Central memory CD8-positive, alpha-beta T cell (primary cell): ENCODE results near the gene CNGB1.

Source experiments
- ATAC-seq: fragments of 150-1000 bp; cut with Tn5 transposase; replicated peaks from 2 replicates; pipeline ENCODE4 v1.10.0; 2022; ENCODE audit warnings: mild to moderate bottlenecking, moderate FRiP score, moderate number of reproducible peaks; ENCODE audit not compliant: poor library complexity, severe bottlenecking; ENCODE audit errors: extremely low read depth
- DNase-seq, 2 donors: peaks; one replicate each; pipeline ENCODE4 v3.0.0; 2021; ENCODE audit warnings: low spot score in 2 of 2
- H3K27ac Mint-ChIP-seq: one replicate; pipeline ENCODE4 v1.8.0; 2022; ENCODE audit warnings: low read depth, mild to moderate bottlenecking, moderate library complexity, mixed read lengths
- H3K27me3 Mint-ChIP-seq: one replicate; pipeline ENCODE4 v1.8.0; 2022; ENCODE audit warnings: mixed read lengths
- H3K36me3 Mint-ChIP-seq: one replicate; pipeline ENCODE4 v1.8.0; 2022; ENCODE audit warnings: mild to moderate bottlenecking, moderate library complexity, mixed read lengths; ENCODE audit not compliant: insufficient read depth
- H3K4me1 Mint-ChIP-seq: one replicate; pipeline ENCODE4 v1.8.0; 2022; ENCODE audit warnings: mixed read lengths
- H3K4me3 Mint-ChIP-seq: one replicate; pipeline ENCODE4 v1.8.0; 2022; ENCODE audit warnings: mild to moderate bottlenecking, moderate library complexity, mixed read lengths
- H3K9me3 Mint-ChIP-seq: one replicate; pipeline ENCODE4 v1.8.0; 2022; ENCODE audit warnings: mixed read lengths

Gene CNGB1

DNA sequence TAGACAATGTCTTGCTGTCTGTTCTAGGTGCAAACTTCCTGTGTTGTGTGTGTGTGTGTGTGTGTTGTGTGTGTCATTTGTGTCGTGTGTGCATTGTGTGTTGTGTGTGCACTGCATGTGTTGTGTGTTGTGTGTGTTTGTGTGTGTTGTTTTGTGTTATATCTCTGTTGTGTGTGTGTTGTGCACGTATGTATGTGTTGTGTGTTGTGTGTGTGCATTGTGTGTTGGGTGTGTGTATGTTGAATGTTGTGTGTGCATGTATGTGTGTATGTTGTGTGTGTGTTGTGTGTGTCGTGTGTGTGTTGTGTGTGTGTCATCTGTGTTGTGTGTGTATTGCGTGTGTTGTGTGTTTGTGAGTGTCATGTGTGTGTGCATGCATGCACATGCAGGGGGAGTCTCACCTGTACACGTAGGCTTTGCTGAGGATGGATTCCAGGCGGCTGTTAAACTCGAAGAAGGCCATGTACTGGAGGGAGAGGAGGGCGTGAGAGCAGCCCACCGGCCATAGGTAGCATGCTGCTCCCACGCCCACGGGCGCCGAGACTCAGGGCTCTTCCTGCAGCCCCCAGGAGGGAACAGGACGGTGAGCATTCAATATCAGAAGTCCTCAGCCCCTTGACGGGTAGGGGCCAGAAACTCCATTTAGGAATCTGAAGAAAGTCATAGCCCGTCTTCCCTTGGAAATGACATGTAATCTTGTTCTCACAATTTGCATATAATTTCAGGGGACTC is 58.2 kb downstream of the CNGB1 start:
- DNase-seq = no peak
- ATAC-seq = no peak
- H3K36me3 Mint-ChIP-seq = no peaks in the 10 kb centered on the region
- no peaks in the 10 kb centered on the region for H3K4me1 Mint-ChIP-seq
- no peaks in the 10 kb centered on the region for H3K9me3 Mint-ChIP-seq
- no peaks in the 10 kb centered on the region for H3K27me3 Mint-ChIP-seq
- H3K27ac Mint-ChIP-seq = no peak overlapping the region
- H3K4me3 Mint-ChIP-seq = no peak overlapping the region

DNA sequence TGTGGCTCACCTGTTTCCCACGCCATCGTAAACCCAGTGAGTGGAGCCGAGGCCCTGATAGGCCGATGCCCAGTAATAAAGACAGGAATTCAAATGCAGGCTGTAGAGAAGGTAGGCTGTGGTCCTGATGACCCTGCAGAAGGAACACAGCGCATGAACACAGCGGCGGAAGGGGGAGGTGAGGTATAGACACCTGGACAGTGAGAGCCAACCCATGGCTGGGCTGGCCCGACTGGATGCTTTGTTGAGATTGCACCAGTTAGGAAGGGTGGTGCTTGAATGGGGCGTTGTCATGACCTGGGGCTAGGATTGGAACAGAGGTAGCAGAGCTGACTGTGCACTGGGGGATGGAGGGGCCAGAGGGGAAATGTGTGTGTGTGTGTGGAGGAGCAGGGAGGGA is 59.2 kb downstream of the CNGB1 start:
- no peaks in the 10 kb centered on the region for H3K36me3 Mint-ChIP-seq
- no peak for ATAC-seq
- no peak overlapping the region for H3K27ac Mint-ChIP-seq
- H3K4me3 Mint-ChIP-seq = no peak overlapping the region
- no peak for DNase-seq
- H3K4me1 Mint-ChIP-seq = no peaks in the 10 kb centered on the region
- no peaks in the 10 kb centered on the region for H3K27me3 Mint-ChIP-seq
- no peaks in the 10 kb centered on the region for H3K9me3 Mint-ChIP-seq

DNA sequence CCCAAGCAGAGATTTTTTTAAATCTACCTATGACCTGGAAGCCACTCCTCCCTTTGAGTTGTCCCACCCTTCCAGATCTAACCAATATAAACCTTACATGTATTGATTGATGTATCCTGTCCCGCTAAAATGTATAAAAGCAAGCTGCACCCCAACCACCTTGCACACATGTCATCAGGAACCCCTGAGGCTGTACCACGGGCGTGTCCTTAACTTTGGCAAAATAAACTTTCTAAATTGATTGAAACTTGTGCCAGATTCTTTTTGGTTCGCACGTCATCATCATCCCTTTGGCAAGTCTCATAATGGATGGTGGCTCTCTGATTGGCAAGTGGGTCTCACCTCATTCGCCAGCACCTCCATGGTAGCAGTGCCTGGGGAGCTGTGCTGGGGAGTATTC is 60.2 kb downstream of the CNGB1 start:
- H3K4me1 Mint-ChIP-seq = no peaks in the 10 kb centered on the region
- peaks cover 8% of the 10 kb centered on the region for H3K27me3 Mint-ChIP-seq
- no peak overlapping the region for H3K27ac Mint-ChIP-seq
- DNase-seq (no peak), ATAC-seq (no peak)
- no peaks in the 10 kb centered on the region for H3K36me3 Mint-ChIP-seq
- H3K9me3 Mint-ChIP-seq = no peaks in the 10 kb centered on the region
- no peak overlapping the region for H3K4me3 Mint-ChIP-seq

DNA sequence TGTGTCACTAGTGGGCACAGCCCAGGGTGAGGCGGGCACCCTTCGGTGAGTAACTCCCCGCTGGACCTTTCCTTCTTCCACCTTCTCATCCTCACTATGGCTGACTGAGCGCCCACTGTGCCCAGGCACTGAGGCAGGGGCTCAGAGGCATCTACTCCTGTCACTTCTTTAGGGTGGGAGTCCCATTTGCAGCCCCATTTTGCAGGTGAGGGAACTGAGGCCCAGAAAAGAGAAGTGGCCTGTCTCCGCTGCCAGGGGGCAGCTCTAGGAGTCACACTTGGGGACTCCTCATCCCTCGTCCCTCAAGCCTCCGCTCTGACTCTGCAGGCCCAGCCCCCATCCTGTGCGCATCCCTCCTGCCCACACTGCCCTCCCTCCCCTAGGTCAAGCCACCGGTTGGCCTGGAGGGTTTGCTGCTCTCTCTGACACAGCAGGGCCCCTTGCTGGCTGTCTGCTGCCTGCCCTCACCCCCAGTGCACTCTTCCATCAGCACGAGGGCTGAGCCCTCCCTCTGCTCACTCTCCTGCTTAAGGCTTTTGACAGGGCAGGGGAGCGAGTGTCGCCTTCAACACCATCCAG is 62.4 kb downstream of the CNGB1 start:
- ATAC-seq (no peak), DNase-seq (no peak)
- Mint-ChIP-seq H3K36me3 (no peaks in the 10 kb centered on the region), H3K27ac (no peak overlapping the region), H3K4me1 (no peaks in the 10 kb centered on the region), H3K27me3 (peaks cover 23% of the 10 kb centered on the region), H3K4me3 (no peak overlapping the region), H3K9me3 (no peaks in the 10 kb centered on the region)

DNA sequence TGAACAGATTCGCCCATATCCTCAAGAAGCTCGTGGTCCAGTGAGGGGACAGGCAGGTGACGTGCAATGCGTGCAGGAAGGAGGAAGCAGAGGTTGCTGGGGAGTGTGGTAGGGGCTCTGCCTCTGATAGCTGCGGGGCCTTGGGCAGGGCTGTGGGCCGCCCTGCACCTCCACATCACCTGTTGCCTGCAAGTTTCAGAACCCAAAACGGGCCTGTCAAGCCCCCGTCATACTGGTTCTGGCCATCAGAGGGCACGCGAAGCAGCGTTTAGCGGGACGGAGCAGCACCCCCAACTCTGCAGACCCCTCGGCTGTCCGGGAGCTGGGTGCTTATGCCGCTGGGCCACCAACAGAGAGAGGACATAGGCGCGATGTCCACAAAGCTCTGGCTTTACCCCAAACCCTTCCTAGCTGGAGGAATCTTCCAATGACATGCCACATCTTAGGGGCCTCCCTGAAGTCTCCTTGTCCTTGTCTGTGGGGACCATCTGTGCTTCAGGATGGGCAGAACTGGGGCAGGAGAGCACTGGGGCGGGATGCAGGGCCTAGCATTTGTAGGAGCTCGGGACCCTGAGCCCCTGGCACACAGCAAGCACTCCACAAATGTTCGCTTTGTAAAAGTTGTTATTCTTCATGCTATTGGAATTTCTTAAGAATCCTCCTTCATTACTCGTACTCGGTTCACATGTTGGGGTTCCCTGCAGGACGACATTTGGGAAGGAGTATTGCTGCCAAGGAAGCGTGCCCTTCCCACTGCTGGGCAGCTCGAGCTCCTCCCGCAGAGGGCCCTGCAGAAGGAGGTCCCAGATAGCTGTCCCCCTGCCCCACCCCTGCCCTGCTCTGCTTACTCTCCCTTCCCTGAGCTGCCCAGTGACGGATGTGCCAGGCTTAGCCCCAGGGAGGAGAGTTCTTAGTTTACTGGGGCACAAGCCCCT is 64.3 kb downstream of the CNGB1 start:
- DNase-seq (no peak), ATAC-seq (no peak)
- Mint-ChIP-seq H3K4me3 (no peak overlapping the region), H3K4me1 (no peaks in the 10 kb centered on the region), H3K27ac (no peak overlapping the region), H3K9me3 (no peaks in the 10 kb centered on the region), H3K36me3 (no peaks in the 10 kb centered on the region), H3K27me3 (peaks cover 40% of the 10 kb centered on the region)

DNA sequence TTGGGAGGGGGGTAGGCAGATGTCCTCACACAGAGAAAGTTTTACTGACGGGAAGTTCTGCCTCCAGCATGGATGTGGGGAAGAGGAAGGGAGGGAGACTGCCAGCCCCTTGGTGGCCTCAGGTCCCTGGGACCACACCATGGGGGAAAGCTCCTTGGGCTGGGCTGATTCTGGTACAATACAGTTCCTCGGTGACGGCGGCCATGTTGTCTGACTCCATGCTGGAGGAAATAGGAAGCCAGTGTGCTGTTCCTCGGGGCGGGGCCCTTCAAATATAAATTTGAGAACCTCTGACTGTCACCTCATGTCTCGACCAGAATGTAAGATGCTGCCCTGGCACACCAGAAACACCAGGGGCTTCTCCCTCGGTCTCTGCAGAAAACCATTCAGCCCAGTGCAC is 66.8 kb downstream of the CNGB1 start:
- peaks cover 46% of the 10 kb centered on the region for H3K27me3 Mint-ChIP-seq
- H3K9me3 Mint-ChIP-seq = no peaks in the 10 kb centered on the region
- ATAC-seq (no peak), DNase-seq (no peak)
- H3K27ac Mint-ChIP-seq = no peak overlapping the region
- no peak overlapping the region for H3K4me3 Mint-ChIP-seq
- peaks cover 1% of the 10 kb centered on the region for H3K36me3 Mint-ChIP-seq
- H3K4me1 Mint-ChIP-seq = peaks cover 5% of the 10 kb centered on the region

DNA sequence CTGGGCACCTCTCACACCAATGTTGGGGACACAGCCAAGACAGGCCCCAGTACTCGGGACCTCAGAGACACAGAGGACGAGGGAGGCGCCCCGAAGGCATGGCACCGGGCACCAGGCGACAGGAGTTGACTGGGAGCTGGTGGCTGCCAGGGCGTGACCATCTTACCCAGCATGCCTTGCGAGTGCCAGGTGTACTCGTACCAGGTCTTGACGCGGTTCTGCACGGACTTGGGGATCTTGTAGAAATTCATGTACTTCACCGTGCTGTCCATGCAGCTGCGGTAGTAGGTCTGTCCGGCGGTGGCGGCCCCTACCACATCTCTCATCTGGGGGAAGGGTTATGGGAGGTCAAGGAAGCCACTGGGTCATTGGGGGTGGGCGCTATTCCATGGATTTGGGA is 67.3 kb downstream of the CNGB1 start:
- H3K9me3 Mint-ChIP-seq = no peaks in the 10 kb centered on the region
- DNase-seq (no peak), ATAC-seq (no peak)
- H3K4me3 Mint-ChIP-seq = no peak overlapping the region
- H3K27me3 Mint-ChIP-seq = peaks cover 46% of the 10 kb centered on the region
- no peak overlapping the region for H3K27ac Mint-ChIP-seq
- peaks cover 5% of the 10 kb centered on the region for H3K4me1 Mint-ChIP-seq
- peaks cover 1% of the 10 kb centered on the region for H3K36me3 Mint-ChIP-seq

DNA sequence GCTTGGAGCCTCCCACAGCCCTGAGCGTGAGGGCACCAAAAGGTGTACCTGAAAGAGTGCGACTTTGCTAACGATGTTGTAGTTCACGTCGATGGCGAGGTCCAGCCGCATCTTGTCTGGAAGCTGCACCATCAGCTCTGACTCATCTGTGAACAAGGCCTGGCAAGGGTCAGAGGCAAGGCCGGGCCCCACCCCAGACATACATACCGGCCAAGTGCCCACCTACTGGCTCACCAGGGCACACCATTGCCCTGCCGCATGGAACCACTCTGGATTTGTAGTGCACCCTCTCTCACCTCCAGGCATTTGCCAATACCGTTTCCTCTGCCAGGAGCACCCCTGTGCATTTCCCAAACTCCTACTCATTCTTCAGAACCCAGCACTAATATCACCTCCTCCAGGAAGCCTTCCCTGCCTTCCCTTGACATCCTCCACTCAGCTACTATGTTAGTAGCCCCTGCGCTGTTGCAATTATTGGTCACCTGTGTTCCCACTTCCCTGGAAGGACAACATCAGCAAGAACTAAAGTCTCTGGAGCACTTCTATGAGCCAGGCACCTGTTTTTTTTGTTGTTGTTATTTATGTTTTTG is 69.4 kb downstream of the CNGB1 start:
- Mint-ChIP-seq H3K4me3 (no peak overlapping the region), H3K27me3 (peaks cover 46% of the 10 kb centered on the region), H3K9me3 (no peaks in the 10 kb centered on the region), H3K27ac (no peak overlapping the region), H3K36me3 (peaks cover 1% of the 10 kb centered on the region), H3K4me1 (peaks cover 5% of the 10 kb centered on the region)
- DNase-seq (no peak), ATAC-seq (no peak)

DNA sequence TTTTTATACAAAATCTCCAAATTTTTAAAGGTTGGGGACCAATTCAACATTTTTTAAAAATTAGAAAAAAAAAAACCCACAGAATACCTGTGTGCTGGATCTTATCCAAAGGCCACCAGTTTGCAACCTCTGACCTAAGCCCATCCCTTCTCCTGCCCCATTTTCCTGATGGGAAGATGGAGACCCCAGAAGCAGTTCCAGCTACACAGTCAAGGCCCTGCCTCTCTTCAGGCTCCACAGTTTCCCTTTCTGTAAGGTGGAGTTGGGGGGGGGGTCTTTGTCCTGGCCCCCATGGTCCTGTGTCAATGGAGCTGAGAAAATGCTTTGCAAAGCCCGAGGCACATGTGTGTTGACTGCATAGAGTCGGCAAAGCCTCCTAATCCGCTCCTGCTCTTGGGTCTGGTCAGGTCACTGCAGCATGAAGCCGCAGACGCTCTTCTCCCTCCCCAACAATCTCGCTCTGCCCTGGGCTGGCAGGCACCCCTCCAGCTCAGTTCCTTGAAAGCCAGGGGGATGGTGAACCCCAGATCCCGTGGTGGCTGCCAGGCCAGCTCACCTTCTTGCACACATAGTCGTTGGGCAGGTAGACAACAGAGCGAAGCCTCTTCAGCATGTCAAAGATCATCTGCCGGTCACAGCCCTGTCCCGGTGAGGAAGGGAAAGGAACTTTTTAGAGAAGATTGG is 70.0 kb downstream of the CNGB1 start:
- H3K9me3 Mint-ChIP-seq = no peaks in the 10 kb centered on the region
- ATAC-seq (no peak), DNase-seq (no peak)
- peaks cover 40% of the 10 kb centered on the region for H3K27me3 Mint-ChIP-seq
- peaks cover 5% of the 10 kb centered on the region for H3K4me1 Mint-ChIP-seq
- H3K27ac Mint-ChIP-seq = no peak overlapping the region
- peaks cover 1% of the 10 kb centered on the region for H3K36me3 Mint-ChIP-seq
- H3K4me3 Mint-ChIP-seq = no peak overlapping the region

DNA sequence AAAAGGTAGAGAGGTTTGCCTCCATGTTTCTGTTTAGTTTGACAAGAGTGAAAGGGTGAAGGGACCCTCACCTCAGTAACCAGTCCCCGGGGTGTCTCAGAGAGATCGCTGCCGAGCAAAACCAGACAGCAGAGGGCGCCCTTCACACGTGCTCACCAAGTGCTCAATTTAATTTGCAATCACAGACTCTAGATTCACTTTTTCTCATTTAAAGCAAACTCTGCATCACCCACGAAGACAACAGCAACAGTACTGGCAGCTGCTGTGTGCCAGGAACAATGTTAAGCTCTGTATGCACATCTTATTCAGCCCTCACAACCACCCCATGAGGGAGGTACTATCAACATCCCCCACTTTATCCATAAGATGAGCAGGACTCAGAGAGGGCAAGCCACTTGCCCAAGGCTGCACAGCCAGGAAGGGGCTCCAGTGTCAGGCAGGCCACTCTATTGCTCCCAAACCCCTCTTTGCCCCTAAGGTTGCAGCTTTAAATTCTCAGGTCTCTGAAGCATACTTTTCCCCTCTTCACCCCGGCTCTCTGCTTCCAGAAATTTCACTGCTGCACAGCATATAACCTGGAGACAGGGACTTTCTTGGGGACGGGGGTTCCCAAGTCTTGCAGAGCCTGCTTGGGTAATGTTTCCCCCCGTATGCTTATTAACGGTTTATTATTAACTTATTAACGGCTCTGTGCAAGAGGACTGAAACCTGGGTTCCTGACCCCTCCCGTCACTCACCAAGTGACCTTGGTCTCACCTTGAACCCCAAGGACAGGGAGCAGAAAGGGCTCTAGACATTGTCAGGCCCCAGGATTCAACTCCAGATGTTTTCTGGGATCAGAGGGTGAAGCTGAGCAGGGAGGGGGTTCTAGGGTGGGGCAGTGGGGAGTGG is 70.9 kb downstream of the CNGB1 start:
- Mint-ChIP-seq H3K36me3 (peaks cover 1% of the 10 kb centered on the region), H3K4me3 (no peak overlapping the region)
- DNase-seq = peak; percentile 63 to 76

DNA sequence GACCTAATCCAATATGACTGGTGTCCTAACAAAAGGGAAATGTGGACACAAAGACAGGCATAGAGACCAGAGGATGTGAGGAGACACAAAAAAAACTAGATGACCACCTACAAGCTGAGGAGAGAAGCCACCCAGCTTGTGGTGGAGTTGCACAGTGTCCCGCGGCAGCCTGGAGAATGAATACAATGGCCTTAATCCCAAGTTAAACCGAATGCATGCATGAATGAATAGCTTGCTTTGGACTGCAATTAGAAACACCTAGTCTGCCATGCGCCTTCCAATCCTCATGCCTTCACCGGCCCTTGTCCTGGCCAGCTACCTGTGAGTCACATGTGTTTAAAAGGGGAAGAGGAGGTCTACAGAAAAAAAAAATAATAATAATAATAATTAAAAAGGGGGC is 72.0 kb downstream of the CNGB1 start:
- Mint-ChIP-seq H3K27ac (no peak overlapping the region), H3K27me3 (peaks cover 33% of the 10 kb centered on the region), H3K4me3 (no peak overlapping the region), H3K4me1 (peaks cover 12% of the 10 kb centered on the region), H3K9me3 (no peaks in the 10 kb centered on the region), H3K36me3 (peaks cover 1% of the 10 kb centered on the region)
- DNase-seq = no peak
- no peak for ATAC-seq

More for the DNA sequence above, 70.9 kb downstream of the CNGB1 start:
- peak; percentile 70 for ATAC-seq
- Mint-ChIP-seq H3K27ac (no peak overlapping the region), H3K9me3 (no peaks in the 10 kb centered on the region), H3K4me1 (peaks cover 5% of the 10 kb centered on the region), H3K27me3 (peaks cover 35% of the 10 kb centered on the region)
